Parathyroid adenoma (tissue), 2 donors: ENCODE data around the gene MFAP5.

Experiments used
- H2AFZ ChIP-seq: fragments of 300-600 bp; sonication (generic); one replicate; pipeline ENCODE4 v1.7.0; 2017; ENCODE audit warnings: antibody characterized with exemption, mild to moderate bottlenecking
- H3K27ac ChIP-seq: fragments of 300-600 bp; sonication (generic); one replicate; pipeline ENCODE4 v1.7.0; 2017
- H3K27me3 ChIP-seq: fragments of 300-600 bp; sonication (generic); one replicate; pipeline ENCODE4 v1.7.0; 2017; ENCODE audit warnings: low read length; ENCODE audit not compliant: control insufficient read depth, insufficient read depth
- H3K36me3 ChIP-seq: fragments of 300-600 bp; sonication (generic); one replicate; pipeline ENCODE4 v1.7.0; 2017; ENCODE audit warnings: low read length; ENCODE audit not compliant: control insufficient read depth, insufficient read depth
- H3K4me1 ChIP-seq: fragments of 300-600 bp; sonication (generic); one replicate; pipeline ENCODE4 v1.7.0; 2017; ENCODE audit warnings: control low read depth
- H3K4me2 ChIP-seq: fragments of 300-600 bp; sonication (generic); one replicate; pipeline ENCODE4 v1.7.0; 2017; ENCODE audit warnings: low read length
- H3K4me3 ChIP-seq: fragments of 300-600 bp; sonication (generic); one replicate; pipeline ENCODE4 v1.7.0; 2017; ENCODE audit warnings: low read depth, low read length
- H3K79me2 ChIP-seq: fragments of 300-600 bp; sonication (generic); one replicate; pipeline ENCODE4 v1.7.0; 2017; ENCODE audit warnings: control low read depth
- H3K9ac ChIP-seq: fragments of 300-600 bp; sonication (generic); one replicate; pipeline ENCODE4 v1.7.0; 2017; ENCODE audit warnings: mild to moderate bottlenecking
- H3K9me3 ChIP-seq: fragments of 300-600 bp; sonication (generic); one replicate; pipeline ENCODE4 v1.7.0; 2017; ENCODE audit warnings: low read length; ENCODE audit not compliant: control insufficient read depth
- TF ChIP-seq, protein P1 (sequence below): fragments of 300-600 bp; sonication (generic); IDR thresholded peaks from one replicate; pipeline ENCODE4 v1.7.0; 2017; ENCODE audit warnings: antibody characterized with exemption, mild to moderate bottlenecking
- donor health status: primary hyperparathyroidism.

MFAP5 gene

DNA sequence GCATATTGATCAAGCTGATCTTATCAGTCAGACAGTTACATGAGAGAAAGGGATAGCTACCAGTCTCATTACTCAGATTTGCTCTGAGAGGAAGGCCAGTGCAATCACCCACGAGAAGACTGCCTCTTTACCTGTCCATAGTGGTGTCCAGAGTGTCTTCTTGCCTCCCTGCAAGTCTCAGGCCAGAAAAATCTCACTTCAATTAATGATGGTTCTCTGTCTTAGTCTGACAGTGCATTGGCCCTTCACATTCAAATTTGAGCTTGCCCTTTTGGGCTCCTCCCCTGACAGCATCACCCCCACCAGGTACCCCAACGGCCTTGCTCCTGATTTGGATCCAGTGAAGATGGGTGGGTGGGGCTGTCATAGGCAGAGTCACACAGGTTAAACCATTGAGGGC, 50.0 kb downstream of the MFAP5 start, which contains the start of gene AICDA:
AICDA (minus strand) TSS at position 231 of the 400 bp plus-strand sequence; CDS start at position 139, 92 bp downstream.
- no peaks in the 10 kb centered on the region for H3K9me3 ChIP-seq
- H3K4me1 ChIP-seq, result no peaks in the 10 kb centered on the region
- no peak within 1 kb of the TSS for H3K4me2 ChIP-seq
- no peak within 1 kb of the TSS for H2AFZ ChIP-seq
- no peak within 1 kb of the TSS for H3K9ac ChIP-seq
- TF ChIP-seq, protein P1, sequence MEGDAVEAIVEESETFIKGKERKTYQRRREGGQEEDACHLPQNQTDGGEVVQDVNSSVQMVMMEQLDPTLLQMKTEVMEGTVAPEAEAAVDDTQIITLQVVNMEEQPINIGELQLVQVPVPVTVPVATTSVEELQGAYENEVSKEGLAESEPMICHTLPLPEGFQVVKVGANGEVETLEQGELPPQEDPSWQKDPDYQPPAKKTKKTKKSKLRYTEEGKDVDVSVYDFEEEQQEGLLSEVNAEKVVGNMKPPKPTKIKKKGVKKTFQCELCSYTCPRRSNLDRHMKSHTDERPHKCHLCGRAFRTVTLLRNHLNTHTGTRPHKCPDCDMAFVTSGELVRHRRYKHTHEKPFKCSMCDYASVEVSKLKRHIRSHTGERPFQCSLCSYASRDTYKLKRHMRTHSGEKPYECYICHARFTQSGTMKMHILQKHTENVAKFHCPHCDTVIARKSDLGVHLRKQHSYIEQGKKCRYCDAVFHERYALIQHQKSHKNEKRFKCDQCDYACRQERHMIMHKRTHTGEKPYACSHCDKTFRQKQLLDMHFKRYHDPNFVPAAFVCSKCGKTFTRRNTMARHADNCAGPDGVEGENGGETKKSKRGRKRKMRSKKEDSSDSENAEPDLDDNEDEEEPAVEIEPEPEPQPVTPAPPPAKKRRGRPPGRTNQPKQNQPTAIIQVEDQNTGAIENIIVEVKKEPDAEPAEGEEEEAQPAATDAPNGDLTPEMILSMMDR, result no peak
- H3K27me3 ChIP-seq, result no peaks in the 10 kb centered on the region
- no peaks in the 10 kb centered on the region for H3K36me3 ChIP-seq
- H3K79me2 ChIP-seq, result no peaks in the 10 kb centered on the region
- H3K27ac ChIP-seq, result no peak within 1 kb of the TSS
- no peak within 1 kb of the TSS for H3K4me3 ChIP-seq

DNA sequence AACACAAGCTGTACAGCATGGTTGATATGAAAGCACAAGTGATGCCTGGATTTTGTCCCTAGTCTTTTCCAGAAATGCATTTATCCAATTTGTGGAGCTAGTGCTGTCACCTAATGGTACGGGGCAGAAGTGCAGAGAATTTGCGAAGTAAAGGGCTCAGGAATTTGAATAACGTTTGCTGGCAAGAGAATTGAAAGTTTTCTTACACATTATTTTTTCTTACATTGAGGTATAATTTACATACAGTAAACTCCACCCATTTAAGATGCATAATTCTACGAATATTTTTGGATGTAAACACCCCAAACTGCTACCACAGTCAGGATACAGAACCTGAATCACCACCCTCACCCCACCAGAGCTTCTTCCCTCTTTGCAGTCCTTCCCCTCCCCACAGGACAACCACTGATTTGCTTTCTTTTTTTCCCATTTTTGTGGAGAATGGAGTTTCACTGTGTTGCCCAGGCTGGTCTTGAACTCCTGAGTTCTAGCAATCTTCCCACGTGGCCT, 53.5 kb downstream of the MFAP5 start:
- Histone ChIP-seq H3K9ac (no peak overlapping the region), H3K27ac (no peak overlapping the region), H3K27me3 (no peaks in the 10 kb centered on the region), H3K4me2 (no peak overlapping the region), H3K79me2 (no peaks in the 10 kb centered on the region), H3K4me3 (no peak overlapping the region), H3K4me1 (no peaks in the 10 kb centered on the region), H2AFZ (no peak overlapping the region), H3K36me3 (no peaks in the 10 kb centered on the region), H3K9me3 (no peaks in the 10 kb centered on the region)
- TF ChIP-seq, protein P1, result peak; percentile 68

DNA sequence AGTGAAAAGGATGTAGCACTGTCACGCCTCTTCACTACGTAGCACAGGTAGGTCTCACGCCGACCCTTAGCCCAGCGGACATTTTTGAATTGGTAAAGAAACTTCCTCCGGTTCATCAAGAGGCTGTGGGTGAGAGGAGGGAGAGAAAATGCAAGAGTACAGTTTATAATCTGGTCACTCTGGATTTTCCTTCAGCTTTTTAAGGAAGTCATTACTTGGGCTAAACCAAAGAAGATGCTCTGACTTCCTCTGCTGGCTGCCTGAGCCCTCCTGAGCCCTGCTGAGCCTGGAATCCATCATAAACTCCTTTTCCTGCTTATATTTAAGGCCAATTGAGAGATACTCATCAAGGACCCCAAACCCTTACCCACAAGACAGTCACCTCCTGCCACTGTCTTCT, 55.7 kb downstream of the MFAP5 start:
- TF ChIP-seq, protein P1, result no peak
- no peaks in the 10 kb centered on the region for H3K4me1 ChIP-seq
- H3K79me2 ChIP-seq, result no peaks in the 10 kb centered on the region
- no peaks in the 10 kb centered on the region for H3K36me3 ChIP-seq
- H3K27me3 ChIP-seq, result no peaks in the 10 kb centered on the region
- H3K9me3 ChIP-seq, result no peaks in the 10 kb centered on the region
- H3K4me3 ChIP-seq, result no peak overlapping the region
- no peak overlapping the region for H2AFZ ChIP-seq
- no peak overlapping the region for H3K9ac ChIP-seq
- H3K27ac ChIP-seq, result no peak overlapping the region
- no peak overlapping the region for H3K4me2 ChIP-seq

DNA sequence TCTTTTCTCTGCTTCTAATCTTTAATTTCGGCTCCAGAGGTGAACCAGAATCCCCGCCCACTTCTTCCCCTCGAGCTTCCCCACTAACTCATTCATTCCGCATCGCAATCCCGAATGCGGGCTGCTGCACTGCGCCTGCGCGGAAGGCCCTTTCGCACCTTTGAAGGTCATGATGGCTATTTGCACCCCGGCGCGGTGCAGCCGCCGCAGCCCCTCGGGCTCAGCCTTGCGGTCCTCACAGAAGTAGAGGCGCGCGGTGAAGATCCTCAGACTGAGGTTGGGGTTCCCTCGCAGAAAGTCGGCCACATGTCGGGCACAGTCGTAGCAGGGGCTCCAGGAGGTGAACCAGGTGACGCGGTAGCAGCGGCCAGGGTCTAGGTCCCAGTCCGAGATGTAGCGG, 57.6 kb downstream of the MFAP5 start:
- Histone ChIP-seq H3K36me3 (no peaks in the 10 kb centered on the region), H3K4me3 (no peak overlapping the region), H3K9ac (no peak overlapping the region), H3K27me3 (no peaks in the 10 kb centered on the region), H3K4me2 (no peak overlapping the region), H3K9me3 (no peaks in the 10 kb centered on the region), H3K79me2 (no peaks in the 10 kb centered on the region), H3K4me1 (no peaks in the 10 kb centered on the region), H3K27ac (no peak overlapping the region), H2AFZ (no peak overlapping the region)
- TF ChIP-seq, protein P1, result no peak

DNA sequence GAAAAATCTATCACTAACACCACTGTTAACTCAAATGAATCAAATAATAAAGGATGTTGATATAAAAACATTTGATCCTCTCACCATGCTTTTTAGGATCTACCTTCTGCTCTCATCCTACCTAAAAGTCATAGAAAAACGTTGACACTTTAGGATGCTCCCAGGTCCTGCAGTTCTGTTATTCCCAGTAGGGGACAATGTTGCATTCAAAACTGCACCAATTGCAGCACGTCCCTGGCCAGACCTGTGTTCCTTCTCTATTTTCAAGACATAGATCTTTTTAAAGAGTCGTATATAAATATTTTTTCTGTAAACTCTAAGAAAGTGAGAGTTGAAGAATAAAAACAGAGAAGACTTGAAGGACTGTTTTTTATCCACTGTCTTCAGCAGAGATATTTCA, 58.8 kb downstream of the MFAP5 start:
- H3K4me2 ChIP-seq, result no peak overlapping the region
- TF ChIP-seq, protein P1, result no peak

More for the DNA sequence above, 58.8 kb downstream of the MFAP5 start:
- Histone ChIP-seq H3K4me3 (no peak overlapping the region), H3K4me1 (no peaks in the 10 kb centered on the region), H3K36me3 (no peaks in the 10 kb centered on the region), H3K27ac (no peak overlapping the region), H3K27me3 (no peaks in the 10 kb centered on the region), H3K9me3 (no peaks in the 10 kb centered on the region), H2AFZ (no peak overlapping the region), H3K9ac (no peak overlapping the region), H3K79me2 (no peaks in the 10 kb centered on the region)
